Measurements from ENCODE around the gene TK1.

Gene TK1

GRCh38 chr17:78225088-78225865, 38.4 kb upstream of the TK1 start:
- DNase-seq (ENCODE audit: insufficient read length, low spot score) = no peak
- TF ChIP-seq CTCF (IDR thresholded peaks at IDR 0.05; ENCODE audit: insufficient read depth, missing control alignments) = no peak
- no peak for FAIRE-seq

GRCh38 chr17:78224231-78225087, 37.6 kb upstream of the TK1 start:
- no peak for TF ChIP-seq CTCF (IDR thresholded peaks at IDR 0.05; ENCODE audit: insufficient read depth, missing control alignments)
- DNase-seq (ENCODE audit: insufficient read length, low spot score) = no peak
- FAIRE-seq = no peak

- no peak for TF ChIP-seq CTCF (IDR thresholded peaks at IDR 0.05; ENCODE audit: insufficient read depth, missing control alignments)
- DNase-seq (ENCODE audit: insufficient read length, low spot score) (no peak), FAIRE-seq (no peak)
Measured at GRCh38 chr17:78223765-78224164, 36.9 kb upstream of the TK1 start.

GRCh38 chr17:78223061-78223460, 36.2 kb upstream of the TK1 start:
- FAIRE-seq (no peak), DNase-seq (ENCODE audit: insufficient read length, low spot score) (no peak)
- TF ChIP-seq CTCF (IDR thresholded peaks at IDR 0.05; ENCODE audit: insufficient read depth, missing control alignments) = no peak

- no peak for TF ChIP-seq CTCF (IDR thresholded peaks at IDR 0.05; ENCODE audit: insufficient read depth, missing control alignments)
- FAIRE-seq = no peak
Measured at GRCh38 chr17:78219396-78220150, 32.7 kb upstream of the TK1 start.

GRCh38 chr17:78214706-78215061, 27.8 kb upstream of the TK1 start:
- no peak for TF ChIP-seq CTCF (IDR thresholded peaks at IDR 0.05; ENCODE audit: insufficient read depth, missing control alignments)
- FAIRE-seq = no peak
- DNase-seq (ENCODE audit: insufficient read length, low spot score) = no peak

More at GRCh38 chr17:78219396-78220150, 32.7 kb upstream of the TK1 start:
- no peak for DNase-seq (ENCODE audit: insufficient read length, low spot score)

All from D721Med (cell line).